ENCODE measurements around the gene ARHGAP10.

ARHGAP10 gene

GRCh38 chr4:147924604-147925412 is 192.9 kb downstream of the ARHGAP10 start:
- DNase-seq = peak; percentile 35

- peak; percentile 37 for DNase-seq
These were observed 195.7 kb downstream of the ARHGAP10 start for GRCh38 chr4:147927377-147928137.

- DNase-seq = no peak
These were observed 196.5 kb downstream of the ARHGAP10 start for GRCh38 chr4:147928400-147928799.

- DNase-seq = no peak
These were observed 197.9 kb downstream of the ARHGAP10 start for GRCh38 chr4:147929746-147930145.

GRCh38 chr4:147933316-147933715 is 201.4 kb downstream of the ARHGAP10 start:
- no peak for DNase-seq

- no peak for DNase-seq
These were observed 201.9 kb downstream of the ARHGAP10 start for GRCh38 chr4:147933779-147934178.

- DNase-seq = no peak
These were observed 206.6 kb downstream of the ARHGAP10 start for GRCh38 chr4:147938496-147938895.

- no peak for DNase-seq
These were observed 208.3 kb downstream of the ARHGAP10 start for GRCh38 chr4:147940171-147940570.

- no peak for DNase-seq
These were observed 209.5 kb downstream of the ARHGAP10 start for GRCh38 chr4:147941373-147941772.

- DNase-seq = no peak
These were observed 210.8 kb downstream of the ARHGAP10 start for GRCh38 chr4:147942729-147943128.

GRCh38 chr4:147943159-147943638 is 211.3 kb downstream of the ARHGAP10 start:
- DNase-seq = no peak

GRCh38 chr4:147944249-147944648 is 212.4 kb downstream of the ARHGAP10 start:
- DNase-seq = no peak

- DNase-seq = no peak
These were observed 212.9 kb downstream of the ARHGAP10 start for GRCh38 chr4:147944670-147945260.

- no peak for DNase-seq
These were observed 216.4 kb downstream of the ARHGAP10 start for GRCh38 chr4:147948336-147948735.

- no peak for DNase-seq
These were observed 218.4 kb downstream of the ARHGAP10 start for GRCh38 chr4:147950261-147950660.

GRCh38 chr4:147950841-147951240 is 219.0 kb downstream of the ARHGAP10 start:
- no peak for DNase-seq

- DNase-seq = no peak
These were observed 223.0 kb downstream of the ARHGAP10 start for GRCh38 chr4:147954850-147955249.

GRCh38 chr4:147955827-147956558 is 224.1 kb downstream of the ARHGAP10 start:
- no peak for DNase-seq

- DNase-seq = no peak
These were observed 225.6 kb downstream of the ARHGAP10 start for GRCh38 chr4:147957446-147957845.

- DNase-seq = no peak
These were observed 226.2 kb downstream of the ARHGAP10 start for GRCh38 chr4:147958057-147958456.

GRCh38 chr4:147958489-147959065 is 226.7 kb downstream of the ARHGAP10 start:
- DNase-seq = no peak

- no peak for DNase-seq
These were observed 229.1 kb downstream of the ARHGAP10 start for GRCh38 chr4:147960971-147961370.
